Activated T-cell treated with anti-CD3 and anti-CD28 coated beads, Interleukin-2, amount 50 U/mL, for 24 hours (primary cell): ENCODE results near the gene ZBTB45.

ENCODE experiments used
- DNase-seq: peaks from one replicate; pipeline ENCODE4 v3.0.0-alpha.2; 2020
- H3K27ac Mint-ChIP-seq: 2 replicates; pipeline ENCODE4 v1.8.0; 2020; ENCODE audit warnings: mild to moderate bottlenecking, mixed read lengths
- H3K27me3 Mint-ChIP-seq: 2 replicates; pipeline ENCODE4 v1.8.0; 2020; ENCODE audit warnings: mixed read lengths
- H3K36me3 Mint-ChIP-seq: 2 replicates; pipeline ENCODE4 v1.8.0; 2020; ENCODE audit warnings: low read depth, mixed read lengths
- H3K4me1 Mint-ChIP-seq: 2 replicates; pipeline ENCODE4 v1.8.0; 2020; ENCODE audit warnings: low read depth, mixed read lengths
- H3K4me3 Mint-ChIP-seq: 2 replicates; pipeline ENCODE4 v1.8.0; 2020; ENCODE audit warnings: mild to moderate bottlenecking, moderate library complexity, mixed read lengths
- H3K9me3 Mint-ChIP-seq: 2 replicates; pipeline ENCODE4 v1.8.0; 2020; ENCODE audit warnings: mixed read lengths

ZBTB45 gene

GRCh38 chr19:58558066-58558622, 38.5 kb upstream of the ZBTB45 start, which contains the start of gene UBE2M:
Gene UBE2M (minus strand): TSS chr19:58558611. CDS start chr19:58558381, 230 bp downstream.
- Mint-ChIP-seq H3K4me3 (peak within 1 kb of the TSS; percentile 97), H3K9me3 (no peaks in the 10 kb centered on the region), H3K27me3 (no peaks in the 10 kb centered on the region), H3K36me3 (peaks cover 74% of the 10 kb centered on the region), H3K27ac (peak within 1 kb of the TSS; percentile 100), H3K4me1 (peaks cover 73% of the 10 kb centered on the region)
- DNase-seq: no peak

GRCh38 chr19:58557221-58558065, 37.8 kb upstream of the ZBTB45 start:
- Mint-ChIP-seq H3K36me3 (peaks cover 81% of the 10 kb centered on the region), H3K4me3 (peak overlapping the region; percentile 97), H3K9me3 (no peaks in the 10 kb centered on the region), H3K4me1 (peaks cover 74% of the 10 kb centered on the region), H3K27me3 (no peaks in the 10 kb centered on the region), H3K27ac (peak overlapping the region; percentile 96)
- no peak for DNase-seq

GRCh38 chr19:58556622-58557220, 37.1 kb upstream of the ZBTB45 start:
- no peaks in the 10 kb centered on the region for H3K9me3 Mint-ChIP-seq
- peaks cover 72% of the 10 kb centered on the region for H3K4me1 Mint-ChIP-seq
- H3K4me3 Mint-ChIP-seq: peak overlapping the region; percentile 97
- peaks cover 83% of the 10 kb centered on the region for H3K36me3 Mint-ChIP-seq
- H3K27me3 Mint-ChIP-seq: no peaks in the 10 kb centered on the region
- H3K27ac Mint-ChIP-seq: peak overlapping the region; percentile 96
- no peak for DNase-seq

- peaks cover 67% of the 10 kb centered on the region for H3K4me1 Mint-ChIP-seq
Measured at GRCh38 chr19:58555920-58556621, 36.5 kb upstream of the ZBTB45 start.

GRCh38 chr19:58555369-58555885, 35.8 kb upstream of the ZBTB45 start:
- no peak for DNase-seq
- Mint-ChIP-seq H3K27me3 (no peaks in the 10 kb centered on the region), H3K27ac (peak overlapping the region; percentile 96), H3K4me3 (peak overlapping the region; percentile 97), H3K9me3 (no peaks in the 10 kb centered on the region), H3K4me1 (peaks cover 64% of the 10 kb centered on the region), H3K36me3 (peaks cover 90% of the 10 kb centered on the region)

More at GRCh38 chr19:58555920-58556621, 36.5 kb upstream of the ZBTB45 start:
- peak; percentile 29 for DNase-seq
- Mint-ChIP-seq H3K36me3 (peaks cover 84% of the 10 kb centered on the region), H3K9me3 (no peaks in the 10 kb centered on the region), H3K27me3 (no peaks in the 10 kb centered on the region), H3K4me3 (peak overlapping the region; percentile 97), H3K27ac (peak overlapping the region; percentile 96)

- Mint-ChIP-seq H3K9me3 (no peaks in the 10 kb centered on the region), H3K4me1 (peaks cover 59% of the 10 kb centered on the region)
Measured at GRCh38 chr19:58554494-58555368, 35.1 kb upstream of the ZBTB45 start, which contains the start of gene CHMP2A. Gene CHMP2A (minus strand): TSS chr19:58555105. CDS start chr19:58554212, 893 bp downstream.

GRCh38 chr19:58553799-58554493, 34.3 kb upstream of the ZBTB45 start:
- H3K27me3 Mint-ChIP-seq: no peaks in the 10 kb centered on the region
- H3K9me3 Mint-ChIP-seq: no peaks in the 10 kb centered on the region
- H3K4me1 Mint-ChIP-seq: peaks cover 56% of the 10 kb centered on the region
- H3K27ac Mint-ChIP-seq: peak overlapping the region; percentile 96
- H3K36me3 Mint-ChIP-seq: peaks cover 93% of the 10 kb centered on the region
- no peak for DNase-seq
- peak overlapping the region; percentile 97 for H3K4me3 Mint-ChIP-seq

More at GRCh38 chr19:58554494-58555368, 35.1 kb upstream of the ZBTB45 start, which contains the start of gene CHMP2A:
- H3K4me3 Mint-ChIP-seq: peak within 1 kb of the TSS; percentile 97
- no peaks in the 10 kb centered on the region for H3K27me3 Mint-ChIP-seq
- peaks cover 93% of the 10 kb centered on the region for H3K36me3 Mint-ChIP-seq
- DNase-seq: peak; percentile 99
- peak within 1 kb of the TSS; percentile 96 for H3K27ac Mint-ChIP-seq

GRCh38 chr19:58552655-58553054, 33.0 kb upstream of the ZBTB45 start:
- Mint-ChIP-seq H3K9me3 (no peaks in the 10 kb centered on the region), H3K4me3 (peak overlapping the region; percentile 97), H3K36me3 (peaks cover 98% of the 10 kb centered on the region), H3K27ac (peak overlapping the region; percentile 96), H3K4me1 (peaks cover 58% of the 10 kb centered on the region), H3K27me3 (no peaks in the 10 kb centered on the region)
- no peak for DNase-seq

GRCh38 chr19:58551577-58552471, 32.2 kb upstream of the ZBTB45 start:
- no peaks in the 10 kb centered on the region for H3K27me3 Mint-ChIP-seq

GRCh38 chr19:58551123-58551497, 31.5 kb upstream of the ZBTB45 start:
- H3K4me3 Mint-ChIP-seq: no peak overlapping the region
- no peak for DNase-seq
- H3K27me3 Mint-ChIP-seq: no peaks in the 10 kb centered on the region
- peaks cover 61% of the 10 kb centered on the region for H3K4me1 Mint-ChIP-seq
- peaks cover 99% of the 10 kb centered on the region for H3K36me3 Mint-ChIP-seq
- peak overlapping the region; percentile 96 for H3K27ac Mint-ChIP-seq
- no peaks in the 10 kb centered on the region for H3K9me3 Mint-ChIP-seq

More at GRCh38 chr19:58551577-58552471, 32.2 kb upstream of the ZBTB45 start:
- Mint-ChIP-seq H3K4me1 (peaks cover 61% of the 10 kb centered on the region), H3K36me3 (peaks cover 99% of the 10 kb centered on the region), H3K9me3 (no peaks in the 10 kb centered on the region), H3K27ac (peak overlapping the region; percentile 96), H3K4me3 (no peak overlapping the region)
- DNase-seq: peak; percentile 34

GRCh38 chr19:58550362-58551122, 30.9 kb upstream of the ZBTB45 start:
- H3K9me3 Mint-ChIP-seq: no peaks in the 10 kb centered on the region
- peaks cover 99% of the 10 kb centered on the region for H3K36me3 Mint-ChIP-seq
- peak overlapping the region; percentile 84 for H3K27ac Mint-ChIP-seq
- no peaks in the 10 kb centered on the region for H3K27me3 Mint-ChIP-seq
- H3K4me1 Mint-ChIP-seq: peaks cover 62% of the 10 kb centered on the region
- H3K4me3 Mint-ChIP-seq: no peak overlapping the region
- peak; percentile 30 for DNase-seq
